K562 (cell line): ENCODE measurements around the gene SPIB. TPM values are rescaled to one million over a fixed set of nuclear protein-coding genes. Genes with fewer than 3 reads are reported as not detected.

Experiments
- ARID1B ChIP-seq: fragments of 450-650 bp; IDR thresholded peaks from 2 replicates; pipeline ENCODE4 v1.6.1; 2016; ENCODE audit warnings: antibody characterized with exemption, mild to moderate bottlenecking, inconsistent platforms
- BRCA1 ChIP-seq, 2 experiments: fragments of 450-650 bp in 1 of 2; sonication (generic) in 1 of 2; formaldehyde crosslinking in 1 of 2; IDR thresholded peaks; 2 replicates each; pipeline versions ENCODE4 v1.5.0 to v1.6.1; 2017 to 2020; ENCODE audit warnings: mild to moderate bottlenecking in 1 of 2, missing genetic modification reagents in 1 of 2
- CEBPZ ChIP-seq: fragments of 150-350 bp; IDR thresholded peaks from 2 replicates; pipeline ENCODE4 v1.6.1; 2014; ENCODE audit warnings: low read depth, mild to moderate bottlenecking, low read length, borderline replicate concordance
- CHAMP1 ChIP-seq: fragments of 450-650 bp; IDR thresholded peaks from 2 replicates; pipeline ENCODE4 v1.6.1; 2016; ENCODE audit warnings: mild to moderate bottlenecking
- CHCHD3 ChIP-seq: fragments of 250-450 bp; sonication (Bioruptor Pico); IDR thresholded peaks from 2 replicates; pipeline ENCODE4 v2.1.2; 2022; ENCODE audit warnings: mild to moderate bottlenecking
- CREB3L1 ChIP-seq: fragments of 450-650 bp; IDR thresholded peaks from 2 replicates; pipeline ENCODE4 v1.6.1; 2014; ENCODE audit warnings: low read depth, mild to moderate bottlenecking, moderate library complexity, borderline replicate concordance
- ZNF146 ChIP-seq: IDR thresholded peaks from one replicate; pipeline ENCODE4 v1.6.1; 2018; ENCODE audit warnings: missing compliant biosample characterization; ENCODE audit not compliant: unreplicated experiment
- ZNF277 ChIP-seq: fragments of 250-450 bp; sonication (Bioruptor Pico); IDR thresholded peaks from 2 replicates; pipeline ENCODE4 v1.8.0; 2022; ENCODE audit warnings: inconsistent platforms, mild to moderate bottlenecking, moderate library complexity, borderline replicate concordance
- polyA plus RNA-seq, 8 experiments: library from polyadenylated mRNA; depleted of rRNA in 4 of 8; stranded (reverse) in 5 of 8; unstranded in 3 of 8; fragments of >200 nt; fragmentation: Nextera tagmentation in 2 of 8; fragmentation: Illumina TruSeq in 1 of 8; extraction: Ambion mirVana in 2 of 8; extraction: Trizol in 1 of 8; gene quantifications; 2 replicates each; pipeline versions ENCODE4 v1.2.1 to v1.2.3, GENCODE V29; 2011 to 2014; ENCODE audit warnings: inconsistent platforms in 1 of 8, missing spikeins in 1 of 8
- total RNA-seq, 7 experiments: library from RNA; depleted of rRNA in 6 of 7; stranded (reverse); fragments of >200 nt in 6 of 7; fragmentation: Illumina TruSeq in 2 of 7; extraction: Trizol in 2 of 7; gene quantifications; 2 replicates each; pipeline versions ENCODE4 v1.2.1 to v1.2.3, GENCODE V29; 2011 to 2021; ENCODE audit warnings: low replicate concordance in 1 of 7

SPIB gene
- total and polyA plus RNA-seq, 9 of the 15 experiments (the other 6 are each of a cell fraction or from before 2014, with no cell fraction given), result 0.06 to 1.0 (median 0.43) TPM; not detected in 1

GRCh38 chr19:50392759-50393158 lies 26.0 kb upstream of the SPIB start (continued):
- TF ChIP-seq CEBPZ, result no peak
- TF ChIP-seq BRCA1 (IDR thresholded peaks at IDR 0.05), result no peak
- no peak for TF ChIP-seq BRCA1 (CRISPR knock-in tag; IDR thresholded peaks at IDR 0.05)
- TF ChIP-seq ARID1B, result no peak
- peak; percentile 23 for TF ChIP-seq ZNF146 (CRISPR knock-in tag)
- no peak for TF ChIP-seq CREB3L1
- no peak for TF ChIP-seq CHCHD3 (CRISPR knock-in tag)
- TF ChIP-seq ZNF277 (CRISPR knock-in tag), result peak; percentile 77; the same call in 1 of the 2 replicates
- TF ChIP-seq CHAMP1, result no peak
